Thoracic aorta (tissue), 2 donors: ENCODE measurements around the gene DNAJC5. TPM values are rescaled to one million over a fixed set of nuclear protein-coding genes. Genes with fewer than 3 reads are reported as not detected.
"Not testable (repeated sequence)": the region's sequence is repeated elsewhere in the genome, so short reads cannot be mapped to it uniquely, and the experiment has no call there.

Experiments used
- ATAC-seq: fragments of 150-250 bp; one replicate; pipeline ENCODE4 v1.8.0; 2017; ENCODE audit warnings: low read depth; ENCODE audit not compliant: insufficient number of reproducible peaks, low FRiP score
- DNase-seq: peaks from one replicate; pipeline ENCODE4 v3.0.0-alpha.2; 2020; ENCODE audit warnings: low spot score
- H3K27ac ChIP-seq, 2 donors: fragments of 200-600 bp; sonication (generic); 1 replicate in 1 of 2; 2 replicates in 1 of 2; pipeline ENCODE4 v1.5.1; 2016; ENCODE audit warnings: mild to moderate bottlenecking in 2 of 2, moderate library complexity in 2 of 2
- H3K27me3 ChIP-seq: fragments of 200-600 bp; sonication (generic); replicated peaks from 2 replicates; pipeline ENCODE4 v1.6.0; 2016; ENCODE audit warnings: mild to moderate bottlenecking; ENCODE audit not compliant: insufficient read depth
- H3K36me3 ChIP-seq: fragments of 200-600 bp; sonication (generic); one replicate; pipeline ENCODE4 v1.5.1; 2016
- H3K4me1 ChIP-seq, 2 donors: fragments of 200-600 bp; sonication (generic); 1 replicate in 1 of 2; 2 replicates in 1 of 2; pipeline versions ENCODE4 v1.5.1 to v1.6.0; 2016; ENCODE audit warnings: low read depth in 2 of 2, mild to moderate bottlenecking in 1 of 2; ENCODE audit not compliant: control insufficient read depth in 1 of 2
- H3K4me3 ChIP-seq: fragments of 200-600 bp; sonication (generic); 2 replicates; pipeline ENCODE4 v1.5.1; 2016; ENCODE audit warnings: mild to moderate bottlenecking
- H3K9me3 ChIP-seq: fragments of 200-600 bp; sonication (generic); 2 replicates; pipeline ENCODE4 v1.5.1; 2016
- total RNA-seq, 2 donors: library from RNA; depleted of rRNA; stranded (reverse); fragments of >200 nt; gene quantifications; one replicate each; pipeline versions ENCODE4 v1.1.0 to v1.2.3, GENCODE V29; 2016
- TF ChIP-seq, protein P1 (sequence below): fragments of 200-600 bp; sonication (generic); IDR thresholded peaks from one replicate; pipeline ENCODE4 v1.5.1; 2019; ENCODE audit warnings: antibody characterized with exemption

DNAJC5 gene
- total RNA-seq, 2 donors from 2014 or later: 48.5 to 61.2 TPM

DNA sequence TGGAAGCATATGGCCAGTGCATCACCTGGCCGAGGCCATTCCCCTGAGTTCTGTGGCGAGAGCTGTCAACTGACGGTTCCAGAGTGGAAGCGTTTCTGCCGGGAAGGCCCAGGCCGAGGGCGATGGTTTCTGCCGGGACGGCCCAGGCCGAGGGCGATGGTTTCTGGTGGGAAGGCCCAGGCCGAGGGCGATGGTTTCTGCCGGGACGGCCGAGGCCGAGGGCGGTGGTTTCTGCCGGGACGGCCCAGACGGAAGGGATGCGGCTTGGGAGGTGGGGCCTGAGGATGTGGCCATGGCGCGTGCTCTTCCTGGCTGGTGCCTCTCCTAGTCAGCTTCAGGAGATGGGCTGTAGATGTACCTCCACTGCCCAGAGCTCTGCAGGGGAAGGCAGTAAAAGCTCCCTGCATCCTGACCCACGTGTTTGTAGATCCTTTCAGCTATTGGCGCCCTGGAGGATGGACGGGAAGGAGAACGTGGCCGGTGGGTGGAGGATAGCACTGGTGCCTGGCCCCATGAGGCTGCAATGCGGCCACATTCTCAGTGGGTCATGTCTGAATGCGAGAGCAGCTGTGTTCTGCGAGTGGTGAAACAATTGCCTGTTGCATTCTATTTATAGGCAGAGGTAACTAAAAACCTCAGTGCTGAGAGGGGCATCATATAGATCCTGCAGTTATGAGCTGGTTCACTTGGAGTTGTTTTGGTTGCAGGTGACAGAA, 17.0 kb upstream of the DNAJC5 start:
- Histone ChIP-seq H3K9me3 (no peaks in the 10 kb centered on the region), H3K4me1 (peaks cover 0 to 3% of the 10 kb centered on the region in 2 donors), H3K27ac (no peak overlapping the region), H3K4me3 (no peak overlapping the region), H3K36me3 (peaks cover 60% of the 10 kb centered on the region), H3K27me3 (no peaks in the 10 kb centered on the region)
- ATAC-seq (no peak), DNase-seq (no peak)
- TF ChIP-seq, protein P1, sequence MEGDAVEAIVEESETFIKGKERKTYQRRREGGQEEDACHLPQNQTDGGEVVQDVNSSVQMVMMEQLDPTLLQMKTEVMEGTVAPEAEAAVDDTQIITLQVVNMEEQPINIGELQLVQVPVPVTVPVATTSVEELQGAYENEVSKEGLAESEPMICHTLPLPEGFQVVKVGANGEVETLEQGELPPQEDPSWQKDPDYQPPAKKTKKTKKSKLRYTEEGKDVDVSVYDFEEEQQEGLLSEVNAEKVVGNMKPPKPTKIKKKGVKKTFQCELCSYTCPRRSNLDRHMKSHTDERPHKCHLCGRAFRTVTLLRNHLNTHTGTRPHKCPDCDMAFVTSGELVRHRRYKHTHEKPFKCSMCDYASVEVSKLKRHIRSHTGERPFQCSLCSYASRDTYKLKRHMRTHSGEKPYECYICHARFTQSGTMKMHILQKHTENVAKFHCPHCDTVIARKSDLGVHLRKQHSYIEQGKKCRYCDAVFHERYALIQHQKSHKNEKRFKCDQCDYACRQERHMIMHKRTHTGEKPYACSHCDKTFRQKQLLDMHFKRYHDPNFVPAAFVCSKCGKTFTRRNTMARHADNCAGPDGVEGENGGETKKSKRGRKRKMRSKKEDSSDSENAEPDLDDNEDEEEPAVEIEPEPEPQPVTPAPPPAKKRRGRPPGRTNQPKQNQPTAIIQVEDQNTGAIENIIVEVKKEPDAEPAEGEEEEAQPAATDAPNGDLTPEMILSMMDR: no peak

DNA sequence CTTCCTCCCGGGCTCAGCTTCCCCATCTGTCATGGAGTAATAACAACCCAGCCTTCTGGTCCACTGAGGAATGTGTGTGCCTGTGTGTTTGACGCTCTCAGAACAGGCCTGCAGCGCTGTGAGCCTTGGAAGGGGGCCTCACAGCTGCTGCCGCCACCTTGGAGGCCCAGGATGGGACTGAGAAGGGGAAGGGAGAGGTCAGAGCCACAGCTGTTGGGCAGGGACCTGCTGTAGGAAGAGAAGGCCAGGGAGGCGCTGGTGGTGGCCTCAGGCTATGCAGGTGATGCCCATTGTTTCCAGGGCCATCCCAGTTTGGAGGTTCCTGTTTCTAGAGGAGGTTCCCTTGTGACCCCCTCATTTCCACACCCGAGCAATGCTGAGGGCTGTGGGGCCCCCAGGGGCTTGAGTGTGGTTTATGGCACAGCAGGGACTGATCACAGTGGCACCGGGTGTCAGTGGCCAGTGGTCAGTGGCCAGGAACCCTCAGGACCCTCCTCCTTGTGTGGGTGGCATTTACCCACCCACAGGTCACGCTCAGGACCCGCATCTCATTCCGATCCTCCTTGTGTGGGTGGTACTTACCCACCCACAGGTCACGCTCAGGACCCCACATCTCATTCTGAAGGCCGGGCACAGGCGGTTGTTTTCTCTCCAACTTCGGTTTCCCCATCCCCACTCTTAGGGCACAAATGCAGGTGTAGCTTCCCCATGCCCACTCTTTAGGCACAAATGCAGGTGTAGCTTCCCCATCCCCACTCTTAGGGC, 15.8 kb upstream of the DNAJC5 start:
- H3K36me3 ChIP-seq: peaks cover 58% of the 10 kb centered on the region

GRCh38 chr20:63880901-63881300, 14.0 kb upstream of the DNAJC5 start:
- not testable (repeated sequence) for H3K4me3 ChIP-seq, H3K9me3 ChIP-seq, H3K4me1 ChIP-seq, H3K27me3 ChIP-seq, H3K27ac ChIP-seq, ATAC-seq, DNase-seq
- H3K36me3 ChIP-seq: peaks cover 51% of the 10 kb centered on the region

More for the DNA sequence above, 15.8 kb upstream of the DNAJC5 start:
- H3K4me1 ChIP-seq: no peaks in the 10 kb centered on the region
- no peak overlapping the region for H3K27ac ChIP-seq
- H3K9me3 ChIP-seq: no peaks in the 10 kb centered on the region
- ATAC-seq (no peak), DNase-seq (no peak)
- no peaks in the 10 kb centered on the region for H3K27me3 ChIP-seq
- TF ChIP-seq, protein P1: no peak
- H3K4me3 ChIP-seq: no peak overlapping the region

- H3K27ac ChIP-seq: no peak overlapping the region
- no peak overlapping the region for H3K4me3 ChIP-seq
- H3K4me1 ChIP-seq: no peaks in the 10 kb centered on the region
- no peaks in the 10 kb centered on the region for H3K9me3 ChIP-seq
- TF ChIP-seq, protein P1: no peak
- H3K36me3 ChIP-seq: peaks cover 45% of the 10 kb centered on the region
- no peaks in the 10 kb centered on the region for H3K27me3 ChIP-seq
- DNase-seq (no peak), ATAC-seq (no peak)
These were observed 13.3 kb upstream of the DNAJC5 start for GRCh38 chr20:63881451-63882226.

DNA sequence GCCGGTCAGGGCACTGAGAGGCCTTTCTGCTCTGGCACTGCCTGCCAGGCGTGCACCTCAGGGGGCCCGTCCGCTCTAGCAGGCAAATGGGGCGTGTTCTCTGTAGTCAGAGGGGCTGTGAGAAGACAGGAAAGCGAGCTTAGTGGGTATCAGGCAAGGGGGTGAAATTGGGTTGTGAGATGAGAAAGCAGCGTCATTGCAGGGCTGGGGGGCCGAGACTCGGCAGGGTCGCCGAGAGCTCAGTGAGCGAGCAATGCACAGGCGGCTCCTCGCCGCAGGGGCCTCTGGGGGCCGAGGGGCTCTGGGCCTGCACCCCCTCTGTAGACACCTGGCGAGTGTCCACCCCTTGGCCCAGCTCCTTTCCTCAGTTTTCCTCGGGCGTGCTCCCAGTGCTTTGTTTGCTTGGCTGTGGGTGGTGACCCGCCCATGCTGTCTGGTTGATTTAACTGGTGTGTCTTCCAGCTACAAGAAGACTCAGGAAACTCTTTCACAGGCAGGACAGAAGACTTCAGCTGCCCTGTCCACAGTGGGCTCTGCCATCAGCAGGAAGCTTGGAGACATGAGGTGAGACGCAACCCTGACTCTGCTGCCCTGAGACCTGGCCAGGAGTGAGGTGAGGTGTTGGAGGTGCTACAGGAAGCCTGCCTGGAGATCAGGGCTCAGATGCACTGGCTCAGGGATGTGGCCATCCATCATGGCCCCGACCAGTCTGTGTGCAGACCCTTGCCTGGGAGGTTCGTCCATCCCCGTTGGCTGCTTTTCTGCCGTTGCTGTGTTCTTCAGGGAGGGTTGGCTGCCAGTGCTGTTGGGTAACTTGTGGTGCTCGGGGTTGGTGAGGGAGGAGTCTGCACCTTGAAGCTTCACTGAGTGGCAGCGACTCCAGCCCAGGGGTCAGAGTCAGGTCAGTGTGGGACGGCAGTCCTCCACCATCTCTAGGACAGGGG, 12.4 kb upstream of the DNAJC5 start:
- H3K27ac ChIP-seq: no peak overlapping the region
- no peak overlapping the region for H3K4me3 ChIP-seq
- H3K27me3 ChIP-seq: no peaks in the 10 kb centered on the region
- ATAC-seq: no peak
- DNase-seq: no peak
- no peaks in the 10 kb centered on the region for H3K9me3 ChIP-seq
- peaks cover 43% of the 10 kb centered on the region for H3K36me3 ChIP-seq
- TF ChIP-seq, protein P1: no peak
- no peaks in the 10 kb centered on the region for H3K4me1 ChIP-seq
